Measurements from ENCODE around the gene TRIM13.

TRIM13 gene

DNA sequence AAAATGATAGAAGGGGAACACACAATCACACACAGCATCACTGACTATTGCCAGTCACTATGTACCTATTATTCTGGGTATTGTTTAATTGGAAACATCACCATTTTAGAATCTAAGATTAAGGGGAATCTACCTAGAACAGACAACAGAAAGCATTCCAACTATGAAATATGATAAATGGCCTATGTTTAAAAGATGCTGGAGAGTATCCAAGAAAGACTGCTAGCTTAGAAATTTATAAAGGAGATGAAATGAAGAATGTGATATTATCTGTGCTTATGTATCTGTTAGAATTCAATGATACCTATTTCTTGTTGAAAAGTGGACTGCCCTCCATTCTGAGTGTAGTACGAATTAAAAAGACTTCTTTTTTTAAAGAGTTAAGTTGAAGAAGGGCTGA, 68.9 kb downstream of the TRIM13 start:
- DNase-seq (ENCODE audit: low spot score): no peak

Measured in kidney capillary endothelial cell (primary cell).